ENCODE data around the gene IGFBP7.

IGFBP7 gene

GRCh38 chr4:57109847-57110639 is at the start of gene IGFBP7:
Gene IGFBP7 (minus strand): TSS chr4:57110385. CDS start chr4:57110351, 34 bp downstream.
- peak within 1 kb of the TSS; percentile 98 for H3K27ac ChIP-seq (ENCODE audit: low read length)
- H3K9ac ChIP-seq (ENCODE audit: low read length in 2 of 2), result peak within 1 kb of the TSS; percentile 77 to 93
- H3K9me3 ChIP-seq (ENCODE audit: control insufficient read depth in 2 of 2, low read length in 2 of 2), result no peaks in the 10 kb centered on the region
- H3K27me3 ChIP-seq (ENCODE audit: control insufficient read depth in 1 of 2, insufficient read depth in 2 of 2, low read length in 2 of 2), result no peaks in the 10 kb centered on the region
- H3K4me1 ChIP-seq (ENCODE audit: control insufficient read depth, insufficient read depth, low read length), result peaks cover 14% of the 10 kb centered on the region
- H3K4me3 ChIP-seq (ENCODE audit: low read length in 2 of 2), result peak within 1 kb of the TSS; percentile 80 to 92
- no peaks in the 10 kb centered on the region for H3K36me3 ChIP-seq (ENCODE audit: control insufficient read depth in 2 of 2, insufficient read depth in 2 of 2, low read length in 2 of 2)

GRCh38 chr4:57159866-57160265 is 49.7 kb upstream of the IGFBP7 start:
- Histone ChIP-seq H3K27me3 (ENCODE audit: control insufficient read depth in 1 of 2, insufficient read depth in 2 of 2, low read length in 2 of 2) (no peaks in the 10 kb centered on the region), H3K9ac (ENCODE audit: low read length in 2 of 2) (no peak overlapping the region), H3K4me3 (ENCODE audit: low read length in 2 of 2) (no peak overlapping the region), H3K4me1 (ENCODE audit: control insufficient read depth, insufficient read depth, low read length) (peaks cover 7% of the 10 kb centered on the region), H3K9me3 (ENCODE audit: control insufficient read depth in 2 of 2, low read length in 2 of 2) (no peaks in the 10 kb centered on the region), H3K27ac (ENCODE audit: low read length) (no peak overlapping the region), H3K36me3 (ENCODE audit: control insufficient read depth in 2 of 2, insufficient read depth in 2 of 2, low read length in 2 of 2) (no peaks in the 10 kb centered on the region)

GRCh38 chr4:57158762-57159161 is 48.6 kb upstream of the IGFBP7 start:
- no peaks in the 10 kb centered on the region for H3K9me3 ChIP-seq (ENCODE audit: control insufficient read depth in 2 of 2, low read length in 2 of 2)
- no peak overlapping the region for H3K27ac ChIP-seq (ENCODE audit: low read length)
- no peak overlapping the region for H3K4me3 ChIP-seq (ENCODE audit: low read length in 2 of 2)
- peaks cover 2% of the 10 kb centered on the region for H3K4me1 ChIP-seq (ENCODE audit: control insufficient read depth, insufficient read depth, low read length)
- H3K9ac ChIP-seq (ENCODE audit: low read length in 2 of 2), result no peak overlapping the region
- no peaks in the 10 kb centered on the region for H3K36me3 ChIP-seq (ENCODE audit: control insufficient read depth in 2 of 2, insufficient read depth in 2 of 2, low read length in 2 of 2)
- H3K27me3 ChIP-seq (ENCODE audit: control insufficient read depth in 1 of 2, insufficient read depth in 2 of 2, low read length in 2 of 2), result no peaks in the 10 kb centered on the region

GRCh38 chr4:57158221-57158620 is 48.0 kb upstream of the IGFBP7 start:
- no peak overlapping the region for H3K27ac ChIP-seq (ENCODE audit: low read length)
- no peaks in the 10 kb centered on the region for H3K4me1 ChIP-seq (ENCODE audit: control insufficient read depth, insufficient read depth, low read length)
- no peaks in the 10 kb centered on the region for H3K9me3 ChIP-seq (ENCODE audit: control insufficient read depth in 2 of 2, low read length in 2 of 2)
- H3K27me3 ChIP-seq (ENCODE audit: control insufficient read depth in 1 of 2, insufficient read depth in 2 of 2, low read length in 2 of 2), result no peaks in the 10 kb centered on the region
- H3K36me3 ChIP-seq (ENCODE audit: control insufficient read depth in 2 of 2, insufficient read depth in 2 of 2, low read length in 2 of 2), result no peaks in the 10 kb centered on the region
- no peak overlapping the region for H3K4me3 ChIP-seq (ENCODE audit: low read length in 2 of 2)
- H3K9ac ChIP-seq (ENCODE audit: low read length in 2 of 2), result no peak overlapping the region

- H3K4me3 ChIP-seq (ENCODE audit: low read length in 2 of 2), result no peak overlapping the region
- no peak overlapping the region for H3K9ac ChIP-seq (ENCODE audit: low read length in 2 of 2)
Measured at GRCh38 chr4:57157596-57158137, 47.5 kb upstream of the IGFBP7 start.

GRCh38 chr4:57156242-57156990 is 46.2 kb upstream of the IGFBP7 start:
- Histone ChIP-seq H3K27ac (ENCODE audit: low read length) (no peak overlapping the region), H3K9ac (ENCODE audit: low read length in 2 of 2) (no peak overlapping the region), H3K4me3 (ENCODE audit: low read length in 2 of 2) (no peak overlapping the region), H3K4me1 (ENCODE audit: control insufficient read depth, insufficient read depth, low read length) (no peaks in the 10 kb centered on the region), H3K36me3 (ENCODE audit: control insufficient read depth in 2 of 2, insufficient read depth in 2 of 2, low read length in 2 of 2) (no peaks in the 10 kb centered on the region), H3K9me3 (ENCODE audit: control insufficient read depth in 2 of 2, low read length in 2 of 2) (no peaks in the 10 kb centered on the region), H3K27me3 (ENCODE audit: control insufficient read depth in 1 of 2, insufficient read depth in 2 of 2, low read length in 2 of 2) (no peaks in the 10 kb centered on the region)

More at GRCh38 chr4:57157596-57158137, 47.5 kb upstream of the IGFBP7 start:
- Histone ChIP-seq H3K36me3 (ENCODE audit: control insufficient read depth in 2 of 2, insufficient read depth in 2 of 2, low read length in 2 of 2) (no peaks in the 10 kb centered on the region), H3K9me3 (ENCODE audit: control insufficient read depth in 2 of 2, low read length in 2 of 2) (no peaks in the 10 kb centered on the region), H3K27me3 (ENCODE audit: control insufficient read depth in 1 of 2, insufficient read depth in 2 of 2, low read length in 2 of 2) (no peaks in the 10 kb centered on the region), H3K27ac (ENCODE audit: low read length) (no peak overlapping the region), H3K4me1 (ENCODE audit: control insufficient read depth, insufficient read depth, low read length) (no peaks in the 10 kb centered on the region)

GRCh38 chr4:57154926-57155325 is 44.7 kb upstream of the IGFBP7 start:
- Histone ChIP-seq H3K4me3 (ENCODE audit: low read length in 2 of 2) (no peak overlapping the region), H3K9me3 (ENCODE audit: control insufficient read depth in 2 of 2, low read length in 2 of 2) (no peaks in the 10 kb centered on the region), H3K36me3 (ENCODE audit: control insufficient read depth in 2 of 2, insufficient read depth in 2 of 2, low read length in 2 of 2) (no peaks in the 10 kb centered on the region), H3K27me3 (ENCODE audit: control insufficient read depth in 1 of 2, insufficient read depth in 2 of 2, low read length in 2 of 2) (no peaks in the 10 kb centered on the region), H3K4me1 (ENCODE audit: control insufficient read depth, insufficient read depth, low read length) (no peaks in the 10 kb centered on the region), H3K27ac (ENCODE audit: low read length) (no peak overlapping the region), H3K9ac (ENCODE audit: low read length in 2 of 2) (no peak overlapping the region)

- Histone ChIP-seq H3K4me3 (ENCODE audit: low read length in 2 of 2) (no peak overlapping the region), H3K27me3 (ENCODE audit: control insufficient read depth in 1 of 2, insufficient read depth in 2 of 2, low read length in 2 of 2) (no peaks in the 10 kb centered on the region), H3K9ac (ENCODE audit: low read length in 2 of 2) (no peak overlapping the region), H3K9me3 (ENCODE audit: control insufficient read depth in 2 of 2, low read length in 2 of 2) (no peaks in the 10 kb centered on the region), H3K36me3 (ENCODE audit: control insufficient read depth in 2 of 2, insufficient read depth in 2 of 2, low read length in 2 of 2) (no peaks in the 10 kb centered on the region), H3K27ac (ENCODE audit: low read length) (no peak overlapping the region), H3K4me1 (ENCODE audit: control insufficient read depth, insufficient read depth, low read length) (no peaks in the 10 kb centered on the region)
Measured at GRCh38 chr4:57154191-57154590, 44.0 kb upstream of the IGFBP7 start.

GRCh38 chr4:57153207-57153606 is 43.0 kb upstream of the IGFBP7 start:
- Histone ChIP-seq H3K9me3 (ENCODE audit: control insufficient read depth in 2 of 2, low read length in 2 of 2) (no peaks in the 10 kb centered on the region), H3K4me1 (ENCODE audit: control insufficient read depth, insufficient read depth, low read length) (no peaks in the 10 kb centered on the region), H3K27ac (ENCODE audit: low read length) (no peak overlapping the region), H3K4me3 (ENCODE audit: low read length in 2 of 2) (no peak overlapping the region), H3K36me3 (ENCODE audit: control insufficient read depth in 2 of 2, insufficient read depth in 2 of 2, low read length in 2 of 2) (no peaks in the 10 kb centered on the region), H3K27me3 (ENCODE audit: control insufficient read depth in 1 of 2, insufficient read depth in 2 of 2, low read length in 2 of 2) (no peaks in the 10 kb centered on the region), H3K9ac (ENCODE audit: low read length in 2 of 2) (no peak overlapping the region)

GRCh38 chr4:57151481-57151880 is 41.3 kb upstream of the IGFBP7 start:
- no peak overlapping the region for H3K27ac ChIP-seq (ENCODE audit: low read length)
- no peaks in the 10 kb centered on the region for H3K4me1 ChIP-seq (ENCODE audit: control insufficient read depth, insufficient read depth, low read length)
- no peak overlapping the region for H3K4me3 ChIP-seq (ENCODE audit: low read length in 2 of 2)
- H3K36me3 ChIP-seq (ENCODE audit: control insufficient read depth in 2 of 2, insufficient read depth in 2 of 2, low read length in 2 of 2), result no peaks in the 10 kb centered on the region
- H3K9ac ChIP-seq (ENCODE audit: low read length in 2 of 2), result no peak overlapping the region
- no peaks in the 10 kb centered on the region for H3K9me3 ChIP-seq (ENCODE audit: control insufficient read depth in 2 of 2, low read length in 2 of 2)
- H3K27me3 ChIP-seq (ENCODE audit: control insufficient read depth in 1 of 2, insufficient read depth in 2 of 2, low read length in 2 of 2), result no peaks in the 10 kb centered on the region
